Cardiac muscle cell (in vitro differentiated cells and primary cell): ENCODE results near the gene DRC3. TPM values are rescaled to one million over a fixed set of nuclear protein-coding genes. Genes with fewer than 3 reads are reported as not detected.
A peak's percentile ranks its signal among the peaks of the same experiment; 100 is the strongest.

Experiments used
- DNase-seq, 2 donors: peaks; one replicate each; pipeline versions ENCODE4 v3.0.0 to v3.0.0-alpha.2; 2010 to 2017; ENCODE audit warnings: low read depth in 1 of 2, low spot score in 1 of 2
- H3K27ac ChIP-seq: fragments of 200-600 bp; sonication (generic); 2 replicates; pipeline ENCODE4 v1.5.1; 2016
- H3K27me3 ChIP-seq: fragments of 200-600 bp; sonication (generic); 2 replicates; pipeline ENCODE4 v1.6.0; 2016; ENCODE audit warnings: control low read depth
- H3K36me3 ChIP-seq: fragments of 200-600 bp; sonication (generic); 2 replicates; pipeline ENCODE4 v1.5.1; 2016; ENCODE audit warnings: control low read depth
- H3K4me1 ChIP-seq: fragments of 200-600 bp; sonication (generic); 2 replicates; pipeline ENCODE4 v1.8.1; 2017; ENCODE audit warnings: low read depth, mild to moderate bottlenecking, mixed run types
- H3K4me3 ChIP-seq: fragments of 200-600 bp; sonication (generic); 2 replicates; pipeline ENCODE4 v1.5.1; 2016; ENCODE audit warnings: mild to moderate bottlenecking
- H3K9me3 ChIP-seq: fragments of 200-600 bp; sonication (generic); 2 replicates; pipeline ENCODE4 v1.5.1; 2017; ENCODE audit warnings: low read depth, mild to moderate bottlenecking, control low read depth
- CTCF ChIP-seq: IDR thresholded peaks from 2 replicates; pipeline ENCODE4 v1.5.1; 2012; ENCODE audit warnings: low read depth, mild to moderate bottlenecking, low read length
- polyA plus RNA-seq: library from polyadenylated mRNA; unstranded; fragments of >200 nt; fragmentation: Nextera tagmentation; extraction: Ambion mirVana; gene quantifications from 2 replicates; pipeline ENCODE4 v1.2.1, GENCODE V29; 2016
- total RNA-seq: library from RNA; depleted of rRNA; stranded (reverse); fragments of >200 nt; gene quantifications from 2 replicates; pipeline ENCODE4 v1.2.3, GENCODE V29; 2016

DRC3 gene
- total and polyA plus RNA-seq, 2 experiments from 2014 or later = 0.21 to 4.1 TPM

GRCh38 chr17:18020971-18021370, 48.3 kb downstream of the DRC3 start:
- TF ChIP-seq CTCF = no peak
- H3K27ac ChIP-seq = no peak overlapping the region
- no peak for DNase-seq
- no peaks in the 10 kb centered on the region for H3K36me3 ChIP-seq
- H3K27me3 ChIP-seq = no peaks in the 10 kb centered on the region
- H3K4me1 ChIP-seq = peaks cover 15% of the 10 kb centered on the region
- H3K4me3 ChIP-seq = no peak overlapping the region
- no peaks in the 10 kb centered on the region for H3K9me3 ChIP-seq

- no peak overlapping the region for H3K4me3 ChIP-seq
- no peak overlapping the region for H3K27ac ChIP-seq
- H3K9me3 ChIP-seq = no peaks in the 10 kb centered on the region
- H3K27me3 ChIP-seq = no peaks in the 10 kb centered on the region
- no peak for DNase-seq
- peaks cover 15% of the 10 kb centered on the region for H3K4me1 ChIP-seq
- no peak for TF ChIP-seq CTCF
- no peaks in the 10 kb centered on the region for H3K36me3 ChIP-seq
These were observed 48.7 kb downstream of the DRC3 start for GRCh38 chr17:18021372-18021771.

- H3K27ac ChIP-seq = no peak overlapping the region
- no peak for TF ChIP-seq CTCF
- peaks cover 26% of the 10 kb centered on the region for H3K4me1 ChIP-seq
- no peak overlapping the region for H3K4me3 ChIP-seq
- H3K27me3 ChIP-seq = no peaks in the 10 kb centered on the region
- H3K9me3 ChIP-seq = no peaks in the 10 kb centered on the region
- DNase-seq = peak in 1 of 2 donors; percentile 39
- H3K36me3 ChIP-seq = no peaks in the 10 kb centered on the region
These were observed 52.7 kb downstream of the DRC3 start for GRCh38 chr17:18025241-18025944.

GRCh38 chr17:18025945-18026776, 53.5 kb downstream of the DRC3 start:
- Histone ChIP-seq H3K27ac (no peak overlapping the region), H3K4me1 (peaks cover 26% of the 10 kb centered on the region), H3K4me3 (no peak overlapping the region), H3K27me3 (no peaks in the 10 kb centered on the region), H3K9me3 (no peaks in the 10 kb centered on the region), H3K36me3 (no peaks in the 10 kb centered on the region)
- peak in 1 of 2 donors; percentile 88 for DNase-seq
- peak; percentile 12 for TF ChIP-seq CTCF

- Histone ChIP-seq H3K9me3 (no peaks in the 10 kb centered on the region), H3K27ac (peak overlapping the region; percentile 90), H3K36me3 (no peaks in the 10 kb centered on the region), H3K4me1 (peaks cover 26% of the 10 kb centered on the region), H3K27me3 (no peaks in the 10 kb centered on the region), H3K4me3 (no peak overlapping the region)
- peak in 1 of 2 donors; percentile 19 for DNase-seq
- no peak for TF ChIP-seq CTCF
These were observed 54.6 kb downstream of the DRC3 start for GRCh38 chr17:18027280-18027679.
